Right kidney (tissue), 1 donor: ENCODE measurements around the gene NCKAP5.
"Not testable (repeated sequence)": the region's sequence is repeated elsewhere in the genome, so short reads cannot be mapped to it uniquely, and the experiment has no call there.

Source experiments
- DNase-seq: peaks from one replicate; pipeline ENCODE4 v3.0.0-alpha.2; 2016

Gene NCKAP5

GRCh38 chr2:132873738-132874137, 694.5 kb downstream of the NCKAP5 start:
- DNase-seq = no peak

GRCh38 chr2:132871831-132872230, 696.4 kb downstream of the NCKAP5 start:
- DNase-seq = no peak

GRCh38 chr2:132863961-132864360, 704.3 kb downstream of the NCKAP5 start:
- no peak for DNase-seq

DNA sequence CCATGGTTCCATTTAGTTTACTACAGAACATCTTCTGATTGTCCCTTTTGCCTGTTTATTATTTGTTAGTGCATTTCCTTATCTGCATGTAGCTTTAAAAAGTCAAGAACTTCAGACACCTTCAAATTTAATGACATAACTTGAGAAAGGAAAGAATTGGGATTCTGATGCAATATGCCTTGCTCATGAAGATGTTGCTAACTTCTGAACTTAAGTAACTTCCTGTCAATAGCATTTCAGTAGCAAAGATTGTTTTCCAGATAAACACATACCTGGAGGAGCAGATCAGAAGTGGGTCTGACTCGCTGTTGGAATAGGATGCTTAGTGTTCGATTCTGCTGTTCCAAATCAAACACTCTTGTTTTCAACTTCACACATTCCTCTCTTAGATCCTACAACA, 708.0 kb downstream of the NCKAP5 start:
- no peak for DNase-seq

DNA sequence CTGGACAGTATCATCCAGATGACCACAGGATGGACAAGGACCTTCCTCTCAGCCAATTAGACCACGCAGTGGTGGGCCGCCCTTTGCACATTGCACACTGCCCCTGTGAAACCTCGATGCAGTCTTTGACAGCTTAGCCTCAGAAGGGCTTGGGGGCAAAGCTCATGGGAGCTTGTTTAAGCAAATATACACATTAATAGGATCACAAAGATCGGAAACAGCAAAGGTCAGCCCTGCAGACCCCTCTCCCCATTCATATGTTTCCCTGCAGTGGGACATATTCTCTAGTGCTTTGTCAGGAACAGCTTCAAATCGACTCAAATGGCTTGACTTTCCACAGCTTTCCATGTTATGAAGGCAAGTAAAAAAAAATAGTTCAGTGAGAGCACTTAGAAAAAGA, 708.7 kb downstream of the NCKAP5 start:
- no peak for DNase-seq

DNA sequence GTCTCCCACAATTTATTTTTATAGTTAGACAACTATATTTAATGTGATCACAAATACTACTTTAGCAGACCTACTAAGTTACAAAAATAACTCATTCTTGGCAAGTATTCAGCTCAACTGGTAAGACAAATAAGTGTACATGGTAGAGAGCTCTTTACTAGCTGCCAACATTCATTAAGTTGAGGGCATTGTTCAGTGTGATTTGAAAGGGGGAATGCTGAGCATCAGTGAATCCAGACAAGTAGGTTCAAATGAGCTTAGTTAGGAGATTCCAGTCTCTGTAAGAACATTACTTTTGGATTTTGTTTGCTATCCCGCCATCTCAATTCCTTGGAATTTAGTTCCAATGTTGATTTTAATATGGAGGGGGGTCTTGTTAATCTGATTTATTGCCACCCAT, 710.9 kb downstream of the NCKAP5 start:
- no peak for DNase-seq

GRCh38 chr2:132850688-132851087, 717.6 kb downstream of the NCKAP5 start:
- DNase-seq = no peak

GRCh38 chr2:132849118-132849517, 719.1 kb downstream of the NCKAP5 start:
- DNase-seq = no peak

DNA sequence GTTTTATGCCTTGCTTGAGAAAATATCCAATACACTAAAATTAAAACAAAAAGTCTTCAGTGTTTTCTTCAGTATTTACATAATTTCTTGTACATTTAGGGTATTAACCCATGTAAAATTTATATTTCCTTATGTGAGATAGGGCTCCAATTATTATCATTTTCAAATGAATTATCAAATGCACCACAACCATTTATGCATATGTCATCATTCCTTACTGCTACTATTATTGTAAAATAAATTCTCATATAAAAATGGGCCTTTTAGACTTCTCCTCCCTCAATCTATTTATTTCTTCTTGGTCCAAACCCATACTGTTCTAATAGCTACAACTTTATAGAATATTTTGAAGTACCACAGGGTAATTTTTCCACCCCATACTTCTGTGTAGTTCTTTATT, 722.9 kb downstream of the NCKAP5 start:
- DNase-seq = no peak

DNA sequence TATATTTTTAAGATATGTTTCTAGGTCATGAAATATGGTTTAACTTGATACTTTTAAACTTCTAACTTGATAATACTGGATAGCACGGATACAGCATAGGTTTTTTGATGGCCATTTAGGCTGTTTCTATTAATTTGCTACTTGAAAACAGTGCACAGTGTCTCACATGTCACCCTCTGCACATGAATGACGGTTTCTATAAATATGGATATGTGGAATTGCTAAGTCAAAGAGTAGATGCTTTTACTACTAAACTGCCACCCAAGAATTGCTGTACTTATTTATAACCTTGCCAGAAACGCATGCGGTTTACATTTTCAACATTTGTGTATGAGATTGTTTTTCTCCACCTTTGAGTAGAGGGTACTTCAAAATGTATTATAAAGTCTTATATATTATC, 723.7 kb downstream of the NCKAP5 start:
- no peak for DNase-seq

DNA sequence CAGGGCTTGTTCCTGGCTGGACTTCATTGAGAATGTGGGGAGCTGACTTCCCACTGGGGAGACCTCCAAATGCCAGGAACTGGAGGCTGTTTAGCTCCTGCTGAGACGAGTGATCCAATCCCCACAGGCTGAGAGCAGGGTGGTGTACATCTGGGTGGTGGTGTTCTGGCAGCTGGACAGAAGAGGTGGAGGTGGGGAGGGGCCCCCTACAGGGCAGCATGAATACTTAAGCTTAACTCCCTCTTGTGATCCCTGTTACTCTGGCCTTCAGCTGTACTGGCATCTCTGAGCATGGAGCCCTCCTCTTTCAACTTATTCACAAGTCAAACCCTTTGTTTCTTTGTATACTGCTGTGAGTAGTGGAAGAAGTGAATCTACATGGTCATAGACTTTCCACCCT, 730.5 kb downstream of the NCKAP5 start:
- no peak for DNase-seq

GRCh38 chr2:132830321-132830827, 737.9 kb downstream of the NCKAP5 start:
- no peak for DNase-seq

DNA sequence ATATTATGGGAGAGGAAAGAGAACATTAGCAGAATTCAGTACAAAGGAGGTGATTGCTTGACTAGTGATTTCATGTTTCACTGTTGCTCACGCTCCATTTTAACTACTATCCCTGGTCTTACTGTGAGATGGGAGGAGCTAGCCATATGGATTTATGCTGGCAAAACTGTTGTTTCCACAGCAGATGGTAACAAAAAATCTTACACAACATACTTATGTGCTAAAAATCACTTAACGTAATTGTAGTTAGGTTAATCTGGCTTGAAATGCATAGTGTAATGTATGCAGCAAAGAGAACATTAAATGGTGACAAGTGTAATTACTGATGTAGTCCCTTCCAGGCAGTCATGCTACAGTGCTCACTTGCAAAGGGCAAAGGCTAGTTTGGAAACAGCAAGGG, 742.7 kb downstream of the NCKAP5 start:
- DNase-seq = no peak

GRCh38 chr2:132824716-132825115, 743.5 kb downstream of the NCKAP5 start:
- DNase-seq = no peak

- DNase-seq = no peak
Measured at GRCh38 chr2:132816234-132816633, 752.0 kb downstream of the NCKAP5 start.

DNA sequence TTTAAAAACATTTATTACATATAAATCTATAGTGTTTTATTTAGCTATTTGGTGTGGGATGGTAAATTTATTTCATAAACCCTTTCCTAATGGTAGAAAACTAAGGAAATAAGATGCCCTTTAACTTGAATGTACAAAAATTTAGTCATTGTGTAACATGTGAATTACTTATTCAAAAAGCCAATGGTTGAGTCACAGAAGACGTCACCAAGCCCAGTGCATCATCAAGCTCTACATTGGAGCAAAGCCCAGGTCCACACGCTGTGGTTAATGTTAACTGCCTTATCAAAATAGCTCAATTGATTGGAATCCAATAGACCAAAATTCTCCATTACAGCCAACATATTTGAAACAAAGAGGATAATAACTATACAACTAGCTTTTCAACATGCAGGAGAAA, 752.7 kb downstream of the NCKAP5 start:
- no peak for DNase-seq

DNA sequence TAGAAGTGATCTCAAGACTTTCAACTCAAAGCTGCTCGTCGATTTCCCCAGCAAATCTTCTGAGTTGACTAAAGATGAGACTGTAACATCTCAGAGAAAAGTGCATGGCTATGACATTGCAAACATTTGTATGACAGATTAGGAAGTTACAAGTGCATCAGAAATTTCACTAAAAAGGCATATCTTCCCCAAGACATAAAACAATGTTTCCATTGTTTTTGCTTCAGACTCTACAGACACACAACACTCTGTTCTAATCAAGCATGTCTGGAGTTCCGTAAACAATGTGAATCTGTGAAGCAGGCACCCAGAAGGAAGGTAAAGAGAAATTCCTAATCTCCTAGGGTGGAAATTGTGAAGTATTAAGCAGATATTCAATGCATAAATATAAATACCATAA, 753.6 kb downstream of the NCKAP5 start:
- no peak for DNase-seq

DNA sequence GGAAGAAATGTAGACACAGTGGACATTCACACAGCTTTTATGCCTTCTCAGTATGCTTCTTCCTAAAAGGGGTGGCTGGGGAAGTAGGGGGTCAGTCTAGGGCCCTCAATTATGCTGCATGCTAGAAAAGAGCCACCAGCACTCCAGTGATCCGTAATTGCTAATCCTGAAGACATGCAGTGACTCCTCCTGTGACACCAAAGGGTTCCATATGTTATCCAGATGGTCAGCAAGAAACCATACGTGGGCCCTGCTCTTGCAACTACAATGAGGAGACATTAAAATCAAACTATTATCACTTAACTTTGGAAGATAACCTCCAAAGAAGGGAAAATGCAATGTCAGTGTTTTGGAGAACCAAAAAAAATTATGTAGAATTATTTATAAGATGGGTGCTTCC, 754.8 kb downstream of the NCKAP5 start:
- DNase-seq = no peak

- DNase-seq = no peak
Measured at GRCh38 chr2:132811148-132811915, 756.9 kb downstream of the NCKAP5 start.

DNA sequence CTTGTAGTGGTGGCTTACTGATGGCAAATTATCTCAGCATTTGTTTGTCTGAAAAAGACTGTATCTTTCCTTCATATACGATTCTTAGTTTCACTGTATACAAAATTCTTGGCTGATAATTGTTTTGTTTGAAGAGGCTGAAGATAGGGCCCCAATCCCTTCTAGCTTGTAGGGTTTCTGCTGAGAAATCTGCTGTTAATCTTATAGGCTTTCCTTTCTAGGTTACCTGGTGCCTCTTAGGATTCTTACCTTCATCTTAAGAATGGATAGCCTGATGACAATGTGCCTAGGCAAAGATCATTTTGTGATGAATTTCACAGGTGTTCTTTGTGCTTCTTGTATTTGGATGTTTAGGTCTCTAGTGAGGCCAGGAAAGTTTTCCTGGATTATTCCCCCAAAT, 758.3 kb downstream of the NCKAP5 start:
- not testable (repeated sequence) for DNase-seq

DNA sequence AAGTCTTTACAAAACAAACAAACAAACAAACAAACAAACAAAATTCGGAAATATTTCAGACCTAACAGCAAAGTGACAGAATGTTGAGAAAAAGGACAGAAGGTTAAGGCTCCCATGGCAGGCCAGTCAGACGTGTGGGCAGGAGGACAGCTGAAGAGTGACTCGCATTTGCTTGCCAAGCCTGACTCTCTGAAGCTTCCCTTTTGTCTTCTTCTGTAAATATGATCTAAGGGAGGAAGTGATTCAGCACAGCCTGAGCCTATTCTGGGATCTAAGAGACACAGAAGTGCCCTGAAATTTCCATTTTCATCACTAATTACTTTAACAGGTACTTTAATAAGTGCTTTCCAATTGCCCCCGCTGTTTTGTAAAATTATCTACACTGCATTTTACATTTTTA, 764.2 kb downstream of the NCKAP5 start:
- no peak for DNase-seq

GRCh38 chr2:132798341-132798740, 769.9 kb downstream of the NCKAP5 start:
- DNase-seq = no peak

DNA sequence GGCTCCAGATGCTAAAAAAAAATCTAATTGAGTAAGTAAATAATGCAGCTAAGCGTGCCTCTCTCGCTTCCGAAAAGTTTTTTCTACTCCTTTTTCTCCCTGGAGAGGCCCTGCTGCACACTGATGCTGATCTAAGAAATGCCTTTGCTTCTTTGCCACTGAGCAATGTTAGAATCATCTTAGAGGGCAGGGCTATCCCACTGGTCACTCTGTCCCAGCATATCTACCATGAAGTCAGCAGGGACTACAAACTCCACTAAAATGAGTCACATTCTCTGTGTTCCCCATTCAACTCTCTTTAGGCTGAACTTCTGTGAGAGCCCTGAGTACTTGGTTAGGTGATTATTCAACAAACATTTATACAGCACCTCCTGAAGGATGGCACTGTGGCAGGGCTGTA, 770.7 kb downstream of the NCKAP5 start:
- DNase-seq = no peak

- no peak for DNase-seq
Measured at GRCh38 chr2:132797071-132797470, 771.2 kb downstream of the NCKAP5 start.

- no peak for DNase-seq
Measured at GRCh38 chr2:132795220-132795619, 773.0 kb downstream of the NCKAP5 start.
